K562 (cell line): ENCODE data around the gene EGFR. TPM values are rescaled to one million over a fixed set of nuclear protein-coding genes. Genes with fewer than 3 reads are reported as not detected.

Experiments
- ATAC-seq: fragments of 200-7000 bp; cut with Tn5 transposase; 3 replicates; pipeline ENCODE4 v1.9.1; 2020; ENCODE audit warnings: moderate library complexity
- BruUV-seq: library from RNA; stranded (reverse); fragments of 400-500 nt; replicated peaks from 2 replicates; lab custom pipeline; 2021; lab: Mats Ljungman, UMichigan
- CTCF ChIA-PET: fragments of 300-600 bp; formaldehyde crosslinking; extraction: SDS; loops from one replicate; lab custom pipeline; 2021; ENCODE audit warnings: low intra/inter-chr PET ratio; lab: Yijun Ruan, JAX
- POLR2A ChIA-PET: fragments of 300-600, 350-650 bp; sonication (Branson Sonifier 250); formaldehyde crosslinking; extraction: SDS; loops from one replicate; lab custom pipeline; 2021; ENCODE audit warnings: antibody characterized with exemption, inconsistent platforms; lab: Yijun Ruan, JAX
- DNase-seq, 4 experiments: peaks; one replicate each; pipeline versions ENCODE4 v3.0.0 to v3.0.0-alpha.2; 2011 to 2018; ENCODE audit warnings: low spot score in 3 of 4, mixed read lengths in 3 of 4; ENCODE audit errors: extremely low read depth in 1 of 4
- FAIRE-seq: peaks from 2 replicates; lab custom pipeline; 2011; peaks lifted over from hg19 to GRCh38; lab: Jason Lieb, UNC
- H2AFZ ChIP-seq: 2 replicates; pipeline ENCODE4 v1.6.0; 2011; ENCODE audit warnings: low read depth, low read length, control low read depth, inconsistent platforms
- H3K27ac ChIP-seq: fragments of 200-600 bp; 3 replicates; pipeline ENCODE4 v1.8.0; 2011; ENCODE audit warnings: low read depth, mild to moderate bottlenecking, control low read depth, inconsistent platforms, low read length, moderate library complexity, mixed read lengths; ENCODE audit errors: extremely low read depth
- H3K27me3 ChIP-seq, 2 experiments: fragments of 300-600 bp in 1 of 2; 2 replicates in 1 of 2; 3 replicates in 1 of 2; pipeline versions ENCODE4 v1.6.0 to v1.8.0; 2011; ENCODE audit warnings: inconsistent platforms in 2 of 2, low read length in 2 of 2, mild to moderate bottlenecking in 1 of 2, mixed read lengths in 1 of 2, moderate library complexity in 1 of 2; ENCODE audit not compliant: control insufficient read depth in 2 of 2, insufficient read depth in 2 of 2
- H3K36me3 ChIP-seq: fragments of 300-600 bp; 3 replicates; pipeline ENCODE4 v1.8.0; 2011; ENCODE audit warnings: mild to moderate bottlenecking, low read length, inconsistent platforms; ENCODE audit not compliant: control insufficient read depth, insufficient read depth
- H3K4me1 ChIP-seq, 2 experiments: fragments of 200-600 bp in 1 of 2; replicated peaks in 1 of 2; 2 replicates in 1 of 2; 3 replicates in 1 of 2; pipeline versions ENCODE4 v1.5.1 to v1.8.0; 2011; ENCODE audit warnings: inconsistent platforms in 2 of 2, low read length in 2 of 2, mild to moderate bottlenecking in 1 of 2, mixed read lengths in 1 of 2, moderate library complexity in 1 of 2; ENCODE audit not compliant: control insufficient read depth in 2 of 2, insufficient read depth in 2 of 2
- H3K4me2 ChIP-seq: 2 replicates; pipeline ENCODE4 v1.6.1; 2011; ENCODE audit warnings: low read length, control low read depth, inconsistent platforms, mixed read lengths; ENCODE audit not compliant: insufficient read depth
- H3K4me3 ChIP-seq: fragments of 200-600 bp; sonication (generic), shearing (Covaris generic); 2 replicates; pipeline ENCODE4 v1.5.1; 2016; ENCODE audit warnings: control low read depth, inconsistent platforms
- H3K79me2 ChIP-seq: fragments of 200-600 bp; 3 replicates; pipeline ENCODE4 v1.8.0; 2011; ENCODE audit warnings: low read length, inconsistent platforms; ENCODE audit not compliant: control insufficient read depth, insufficient read depth
- H3K9ac ChIP-seq, 2 experiments: 2 replicates each; pipeline versions ENCODE4 v1.6.0 to v1.6.1; 2011; ENCODE audit warnings: low read depth in 2 of 2, low read length in 2 of 2, control low read depth in 1 of 2, inconsistent platforms in 1 of 2, mild to moderate bottlenecking in 1 of 2, mixed read lengths in 1 of 2; ENCODE audit not compliant: insufficient read depth in 1 of 2
- H3K9me1 ChIP-seq: one replicate; pipeline ENCODE4 v1.6.0; 2011; ENCODE audit warnings: inconsistent platforms, mild to moderate bottlenecking, low read length, moderate library complexity; ENCODE audit not compliant: control insufficient read depth, insufficient read depth
- H3K9me3 ChIP-seq: replicated peaks from 2 replicates; pipeline ENCODE4 v1.5.1; 2011; ENCODE audit warnings: low read depth, low read length, inconsistent platforms; ENCODE audit not compliant: control insufficient read depth, insufficient read depth
- H4K20me1 ChIP-seq: replicated peaks from 2 replicates; pipeline ENCODE4 v1.6.1; 2011; ENCODE audit warnings: low read length, inconsistent platforms, mixed read lengths; ENCODE audit not compliant: control insufficient read depth, insufficient read depth
- BHLHE40 ChIP-seq: IDR thresholded peaks from 2 replicates; pipeline ENCODE4 v1.6.1; 2011; ENCODE audit warnings: low read length, improper control_type of control experiment
- DACH1 ChIP-seq: fragments of 450-650 bp; IDR thresholded peaks from 2 replicates; pipeline ENCODE4 v1.6.1; 2018; ENCODE audit not compliant: partially characterized antibody
- KLF13 ChIP-seq: fragments of 450-650 bp; IDR thresholded peaks from 2 replicates; pipeline ENCODE4 v1.6.1; 2016; ENCODE audit warnings: missing genetic modification characterization, low read depth, mild to moderate bottlenecking, missing compliant biosample characterization, moderate library complexity, borderline replicate concordance
- PHF21A ChIP-seq: fragments of 450-650 bp; IDR thresholded peaks from 2 replicates; pipeline ENCODE4 v1.6.1; 2017; ENCODE audit warnings: low read depth, borderline replicate concordance
- POLR2H ChIP-seq: IDR thresholded peaks from 2 replicates; pipeline ENCODE4 v1.6.1; 2016; ENCODE audit warnings: missing genetic modification characterization, low read depth, mild to moderate bottlenecking, control low read depth, missing compliant biosample characterization, moderate library complexity
- SMARCB1 ChIP-seq: IDR thresholded peaks from 2 replicates; pipeline ENCODE4 v1.6.1; 2011; ENCODE audit warnings: improper control_type of control experiment, low read depth; ENCODE audit not compliant: insufficient read length
- WGBS: fragments of 100-300 bp; shearing (Covaris generic); methylation state at CpG from one replicate; pipeline ENCODE4 v1.1.6; 2016; ENCODE audit warnings: low coverage, mixed read lengths; ENCODE audit not compliant: insufficient coverage; ENCODE audit errors: missing lambda C conversion rate; 5-methylcytosine and 5-hydroxymethylcytosine counted together
- in situ Hi-C: fragments of 300-500 bp; cut with MboI; formaldehyde crosslinking; loops from 4 replicates; pipeline ENCODE4 v1.15.0; 2018; ENCODE audit warnings: inconsistent platforms, mixed read lengths
- intact Hi-C: fragments of 100-400 bp; cut with micrococcal nuclease; formaldehyde crosslinking; loops from 2 replicates; pipeline ENCODE4 v1.14.2; 2022
- polyA plus RNA-seq, 8 experiments: library from polyadenylated mRNA; depleted of rRNA in 4 of 8; stranded (reverse) in 5 of 8; unstranded in 3 of 8; fragments of >200 nt; fragmentation: Nextera tagmentation in 2 of 8; fragmentation: Illumina TruSeq in 1 of 8; extraction: Ambion mirVana in 2 of 8; extraction: Trizol in 1 of 8; gene quantifications; 2 replicates each; pipeline versions ENCODE4 v1.2.1 to v1.2.3, GENCODE V29; 2011 to 2014; ENCODE audit warnings: inconsistent platforms in 1 of 8, missing spikeins in 1 of 8
- total RNA-seq, 7 experiments: library from RNA; depleted of rRNA in 6 of 7; stranded (reverse); fragments of >200 nt in 6 of 7; fragmentation: Illumina TruSeq in 2 of 7; extraction: Trizol in 2 of 7; gene quantifications; 2 replicates each; pipeline versions ENCODE4 v1.2.1 to v1.2.3, GENCODE V29; 2011 to 2021; ENCODE audit warnings: low replicate concordance in 1 of 7
- TF ChIP-seq, protein P1 (sequence below): conservative IDR thresholded peaks from 2 replicates; pipeline ENCODE4 v1.6.1; 2011; ENCODE audit warnings: low read depth, mild to moderate bottlenecking, low read length; ENCODE audit not compliant: control insufficient read depth

EGFR gene
- total and polyA plus RNA-seq, 9 of the 15 experiments (the other 6 are each of a cell fraction or from before 2014, with no cell fraction given): 0.13 TPM; not detected in 8

DNA sequence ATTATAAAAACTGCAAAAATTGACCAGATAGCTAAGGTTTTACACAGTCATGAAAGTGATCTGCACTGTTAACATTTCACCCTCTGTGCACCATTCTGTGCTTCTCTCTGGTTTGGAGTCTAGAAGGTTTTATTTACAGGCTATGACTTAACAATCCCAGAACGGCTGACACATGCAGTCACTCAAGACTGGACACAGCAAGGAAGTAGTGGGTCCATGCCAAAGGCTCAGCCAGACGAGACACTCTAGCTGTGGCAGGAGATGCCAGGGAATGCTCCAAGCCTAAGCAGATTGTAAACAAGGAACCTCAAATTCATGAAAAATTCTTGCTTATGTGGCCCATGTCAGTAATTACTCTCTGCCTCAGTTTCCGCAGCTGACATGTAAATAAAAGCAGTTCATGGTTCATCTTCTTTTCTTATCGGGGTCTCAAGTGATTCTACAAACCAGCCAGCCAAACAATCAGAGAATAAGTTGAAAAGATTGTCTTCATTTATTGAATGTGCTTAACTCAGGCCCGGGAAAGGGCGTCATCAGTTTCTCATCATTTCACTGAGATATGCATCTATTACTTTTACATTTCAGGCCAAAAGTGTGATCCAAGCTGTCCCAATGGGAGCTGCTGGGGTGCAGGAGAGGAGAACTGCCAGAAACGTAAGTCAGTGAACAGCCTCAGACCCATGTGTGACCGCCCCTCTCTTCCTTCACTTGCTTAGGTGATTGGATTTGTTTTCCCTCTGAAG lies 132.1 kb downstream of the EGFR start:
- BruUV-seq: no TSS peak

More for the DNA sequence above, 132.1 kb downstream of the EGFR start:
- POLR2A ChIA-PET: interaction anchor here (0.6 kb wide), 1 partner anchor 312 kb away, joined by 4 read pairs; no protein-coding TSS in a partner anchor
- no peak for DNase-seq
- H3K79me2 ChIP-seq: no peaks in the 10 kb centered on the region
- H4K20me1 ChIP-seq: no peaks in the 10 kb centered on the region; the same call in 1 of the 2 replicates
- no peak overlapping the region for H3K4me2 ChIP-seq
- peaks cover 19 to 57% of the 10 kb centered on the region in 2 experiments for H3K27me3 ChIP-seq
- TF ChIP-seq PHF21A: no peak
- TF ChIP-seq, protein P1, sequence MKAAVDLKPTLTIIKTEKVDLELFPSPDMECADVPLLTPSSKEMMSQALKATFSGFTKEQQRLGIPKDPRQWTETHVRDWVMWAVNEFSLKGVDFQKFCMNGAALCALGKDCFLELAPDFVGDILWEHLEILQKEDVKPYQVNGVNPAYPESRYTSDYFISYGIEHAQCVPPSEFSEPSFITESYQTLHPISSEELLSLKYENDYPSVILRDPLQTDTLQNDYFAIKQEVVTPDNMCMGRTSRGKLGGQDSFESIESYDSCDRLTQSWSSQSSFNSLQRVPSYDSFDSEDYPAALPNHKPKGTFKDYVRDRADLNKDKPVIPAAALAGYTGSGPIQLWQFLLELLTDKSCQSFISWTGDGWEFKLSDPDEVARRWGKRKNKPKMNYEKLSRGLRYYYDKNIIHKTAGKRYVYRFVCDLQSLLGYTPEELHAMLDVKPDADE: no peak
- TF ChIP-seq DACH1: no peak
- no peak for TF ChIP-seq BHLHE40
- TF ChIP-seq KLF13 (tag): no peak
- TF ChIP-seq POLR2H (tag): no peak
- no peak for TF ChIP-seq SMARCB1
- no peaks in the 10 kb centered on the region for H3K9me1 ChIP-seq
- no peak overlapping the region for H3K27ac ChIP-seq
- no peak overlapping the region for H2AFZ ChIP-seq
- H3K36me3 ChIP-seq: no peaks in the 10 kb centered on the region
- WGBS: 1% methylated on average over 8 of the region's 8 CpGs
- H3K4me3 ChIP-seq: no peak overlapping the region
- FAIRE-seq: no peak
- in situ Hi-C loops: no loop called here
- peaks cover 0 to 2% of the 10 kb centered on the region in 2 experiments; a peak in 1 of 5 replicates for H3K4me1 ChIP-seq
- ATAC-seq: no peak
- CTCF ChIA-PET: no interaction called here
- no peak overlapping the region for H3K9ac ChIP-seq
- intact Hi-C loops: loop anchor here (10.0 kb wide), 1 partner anchor 64 kb away; no protein-coding TSS in a partner anchor
- no peaks in the 10 kb centered on the region for H3K9me3 ChIP-seq
